Ishikawa (cell line): ENCODE data around the gene ACADSB.

ENCODE experiments used
- CEBPB ChIP-seq: IDR thresholded peaks from 2 replicates; pipeline ENCODE4 v1.6.1; 2012
- CREB1 ChIP-seq: IDR thresholded peaks from 2 replicates; pipeline ENCODE4 v1.6.1; 2012; ENCODE audit warnings: low read depth
- EGR1 ChIP-seq: IDR thresholded peaks from 2 replicates; pipeline ENCODE4 v1.6.1; 2012
- EP300 ChIP-seq: IDR thresholded peaks from 2 replicates; pipeline ENCODE4 v1.6.1; 2012; ENCODE audit warnings: borderline replicate concordance
- FOXM1 ChIP-seq: IDR thresholded peaks from 2 replicates; pipeline ENCODE4 v1.6.1; 2012; ENCODE audit warnings: low read depth, borderline replicate concordance
- NFIC ChIP-seq: IDR thresholded peaks from 2 replicates; pipeline ENCODE4 v1.6.1; 2012
- RAD21 ChIP-seq: IDR thresholded peaks from 2 replicates; pipeline ENCODE4 v1.6.1; 2012; ENCODE audit warnings: low read depth
- TAF1 ChIP-seq: IDR thresholded peaks from 2 replicates; pipeline ENCODE4 v1.6.1; 2012; ENCODE audit warnings: low read depth, mild to moderate bottlenecking
- TCF12 ChIP-seq: IDR thresholded peaks from 2 replicates; pipeline ENCODE4 v1.6.1; 2012; ENCODE audit warnings: low read depth
- TEAD4 ChIP-seq: IDR thresholded peaks from 2 replicates; pipeline ENCODE4 v1.6.1; 2012
- YY1 ChIP-seq: IDR thresholded peaks from 2 replicates; pipeline ENCODE4 v1.6.1; 2012; ENCODE audit warnings: low read depth
- ZBTB7A ChIP-seq: IDR thresholded peaks from 2 replicates; pipeline ENCODE4 v1.6.1; 2012; ENCODE audit warnings: low read depth
- TF ChIP-seq, protein P1 (sequence below): IDR thresholded peaks from 2 replicates; pipeline ENCODE4 v1.6.1; 2012; ENCODE audit warnings: low read depth, mild to moderate bottlenecking
- TF ChIP-seq, protein P2 (sequence below): IDR thresholded peaks from 2 replicates; pipeline ENCODE4 v1.6.1; 2012
- TF ChIP-seq, protein P3 (sequence below): IDR thresholded peaks from 2 replicates; pipeline ENCODE4 v1.6.1; 2012

ACADSB gene

DNA sequence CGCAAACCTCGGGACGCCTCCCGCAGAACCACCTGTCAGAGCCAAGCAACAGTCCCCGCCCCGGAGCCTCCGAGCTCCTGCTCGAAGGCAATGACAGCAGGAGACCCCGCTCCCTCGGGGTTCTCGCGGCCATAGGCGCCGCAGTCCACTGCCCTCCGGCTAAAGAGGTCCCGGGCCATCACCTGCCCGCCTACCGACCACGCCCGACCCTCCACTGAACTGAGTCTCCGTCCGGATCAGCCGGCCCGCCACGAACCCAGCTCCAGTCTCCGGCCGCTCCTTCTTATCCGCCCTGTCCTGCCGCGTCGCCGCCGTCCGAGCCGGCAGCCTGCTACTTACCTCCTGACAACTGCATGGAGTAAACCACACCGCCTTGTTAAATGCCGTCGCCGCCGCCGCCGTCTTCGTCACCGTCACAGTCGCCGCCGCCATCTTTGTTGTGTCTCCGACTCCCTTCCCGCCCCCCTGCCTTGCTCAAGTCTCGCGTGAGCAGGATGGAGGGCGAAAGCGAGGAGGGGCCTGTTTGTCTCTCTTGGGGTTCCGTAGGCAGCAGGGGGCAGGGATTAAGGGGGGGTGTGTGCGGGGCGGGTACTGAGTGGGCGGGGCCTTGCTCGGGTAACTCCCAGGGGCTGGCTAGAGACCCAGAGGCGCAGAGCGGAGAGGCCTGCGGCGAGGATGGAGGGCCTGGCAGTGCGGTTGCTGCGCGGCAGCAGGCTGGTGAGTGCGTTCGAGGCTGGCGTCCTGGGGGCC is at the start of gene ACADSB, which contains the start of gene IKZF5:
Gene ACADSB (plus strand): TSS at position 652 of the 750 bp plus-strand sequence. CDS start 24 bp downstream, at position 676.
Gene IKZF5 (minus strand): TSS at position 441 of the 750 bp plus-strand sequence. CDS start 10,170 bp downstream, outside the sequence.
- TF ChIP-seq YY1 (peak; percentile 99), FOXM1 (peak; percentile 11; the same call in 1 of the 2 replicates), EP300 (peak; percentile 23; the same call in 1 of the 2 replicates), RAD21 (no peak), TEAD4 (no peak), CEBPB (no peak), ZBTB7A (no peak), NFIC (no peak; the same call in 1 of the 2 replicates), EGR1 (peak; percentile 42; the same call in 1 of the 2 replicates), TCF12 (peak; percentile 56), CREB1 (0 out of 2 replicates have a peak, but pooled peaks have one; percentile 24), TAF1 (peak; percentile 95)
- TF ChIP-seq, protein P1, sequence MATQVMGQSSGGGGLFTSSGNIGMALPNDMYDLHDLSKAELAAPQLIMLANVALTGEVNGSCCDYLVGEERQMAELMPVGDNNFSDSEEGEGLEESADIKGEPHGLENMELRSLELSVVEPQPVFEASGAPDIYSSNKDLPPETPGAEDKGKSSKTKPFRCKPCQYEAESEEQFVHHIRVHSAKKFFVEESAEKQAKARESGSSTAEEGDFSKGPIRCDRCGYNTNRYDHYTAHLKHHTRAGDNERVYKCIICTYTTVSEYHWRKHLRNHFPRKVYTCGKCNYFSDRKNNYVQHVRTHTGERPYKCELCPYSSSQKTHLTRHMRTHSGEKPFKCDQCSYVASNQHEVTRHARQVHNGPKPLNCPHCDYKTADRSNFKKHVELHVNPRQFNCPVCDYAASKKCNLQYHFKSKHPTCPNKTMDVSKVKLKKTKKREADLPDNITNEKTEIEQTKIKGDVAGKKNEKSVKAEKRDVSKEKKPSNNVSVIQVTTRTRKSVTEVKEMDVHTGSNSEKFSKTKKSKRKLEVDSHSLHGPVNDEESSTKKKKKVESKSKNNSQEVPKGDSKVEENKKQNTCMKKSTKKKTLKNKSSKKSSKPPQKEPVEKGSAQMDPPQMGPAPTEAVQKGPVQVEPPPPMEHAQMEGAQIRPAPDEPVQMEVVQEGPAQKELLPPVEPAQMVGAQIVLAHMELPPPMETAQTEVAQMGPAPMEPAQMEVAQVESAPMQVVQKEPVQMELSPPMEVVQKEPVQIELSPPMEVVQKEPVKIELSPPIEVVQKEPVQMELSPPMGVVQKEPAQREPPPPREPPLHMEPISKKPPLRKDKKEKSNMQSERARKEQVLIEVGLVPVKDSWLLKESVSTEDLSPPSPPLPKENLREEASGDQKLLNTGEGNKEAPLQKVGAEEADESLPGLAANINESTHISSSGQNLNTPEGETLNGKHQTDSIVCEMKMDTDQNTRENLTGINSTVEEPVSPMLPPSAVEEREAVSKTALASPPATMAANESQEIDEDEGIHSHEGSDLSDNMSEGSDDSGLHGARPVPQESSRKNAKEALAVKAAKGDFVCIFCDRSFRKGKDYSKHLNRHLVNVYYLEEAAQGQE, result no peak
- TF ChIP-seq, protein P2, sequence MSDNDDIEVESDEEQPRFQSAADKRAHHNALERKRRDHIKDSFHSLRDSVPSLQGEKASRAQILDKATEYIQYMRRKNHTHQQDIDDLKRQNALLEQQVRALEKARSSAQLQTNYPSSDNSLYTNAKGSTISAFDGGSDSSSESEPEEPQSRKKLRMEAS, result peak; percentile 84
- TF ChIP-seq, protein P3, sequence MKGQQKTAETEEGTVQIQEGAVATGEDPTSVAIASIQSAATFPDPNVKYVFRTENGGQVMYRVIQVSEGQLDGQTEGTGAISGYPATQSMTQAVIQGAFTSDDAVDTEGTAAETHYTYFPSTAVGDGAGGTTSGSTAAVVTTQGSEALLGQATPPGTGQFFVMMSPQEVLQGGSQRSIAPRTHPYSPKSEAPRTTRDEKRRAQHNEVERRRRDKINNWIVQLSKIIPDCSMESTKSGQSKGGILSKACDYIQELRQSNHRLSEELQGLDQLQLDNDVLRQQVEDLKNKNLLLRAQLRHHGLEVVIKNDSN, result no peak

DNA sequence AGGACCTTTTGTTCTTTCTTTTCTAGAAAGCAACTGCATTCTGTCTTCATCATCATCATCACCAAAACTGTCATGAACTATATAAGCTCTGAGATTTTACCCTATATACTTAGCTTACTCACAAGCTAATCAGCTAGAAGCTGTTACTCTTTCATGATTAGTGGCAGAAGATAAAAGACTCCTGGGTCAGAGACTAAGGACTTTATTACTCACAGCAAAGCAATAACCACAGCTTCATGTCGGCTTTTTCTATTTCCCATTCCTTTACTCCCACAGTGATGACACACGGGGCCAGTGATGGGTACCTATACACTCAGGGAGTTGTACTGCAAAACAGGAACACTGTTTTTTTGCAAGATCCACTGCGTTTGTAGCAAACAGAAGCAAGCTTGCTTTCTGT is 46.4 kb upstream of the ACADSB start:
- no peak for TF ChIP-seq FOXM1
- no peak for TF ChIP-seq EP300
- no peak for TF ChIP-seq YY1
- TF ChIP-seq TCF12, result no peak
- TF ChIP-seq RAD21, result no peak
- TF ChIP-seq, protein P3, result no peak
- no peak for TF ChIP-seq CEBPB
- TF ChIP-seq TEAD4, result no peak
- TF ChIP-seq, protein P1, result no peak
- TF ChIP-seq TAF1, result no peak
- no peak for TF ChIP-seq EGR1
- no peak for TF ChIP-seq ZBTB7A
- TF ChIP-seq, protein P2, result no peak
- TF ChIP-seq NFIC, result no peak
- TF ChIP-seq CREB1, result no peak

DNA sequence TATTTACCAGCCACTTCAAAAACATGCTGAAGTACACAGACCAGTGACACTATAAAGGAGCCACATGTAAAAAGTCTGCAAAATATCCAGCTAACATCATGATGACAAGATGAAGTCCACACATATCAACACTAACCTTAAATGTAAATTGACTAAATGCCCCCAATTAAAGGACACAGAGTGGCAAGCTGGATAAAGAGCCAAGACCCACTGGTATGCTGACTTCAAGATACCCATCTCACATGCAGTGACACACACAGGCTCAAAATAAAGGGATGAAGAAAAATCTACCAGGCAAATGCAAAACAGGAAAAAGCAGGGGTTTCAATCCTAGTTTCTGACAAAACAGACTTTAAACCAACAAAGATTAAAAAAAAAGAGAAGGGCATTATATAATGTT is 41.9 kb upstream of the ACADSB start:
- no peak for TF ChIP-seq TEAD4
- no peak for TF ChIP-seq EP300
- TF ChIP-seq, protein P3, result no peak
- no peak for TF ChIP-seq CREB1
- no peak for TF ChIP-seq RAD21
- no peak for TF ChIP-seq EGR1
- no peak for TF ChIP-seq FOXM1
- TF ChIP-seq YY1, result no peak
- TF ChIP-seq, protein P1, result no peak
